HG03432 (cell line): ENCODE results near the gene CLCA1.

Experiments
- ATAC-seq: cut with Tn5 transposase; IDR thresholded peaks from one replicate; pipeline ENCODE4 v1.9.1; 2021; ENCODE audit warnings: mild to moderate bottlenecking, moderate library complexity; ENCODE audit not compliant: unreplicated experiment

The CLCA1 gene

GRCh38 chr1:86464819-86465218 lies 3.9 kb upstream of the CLCA1 start:
- no peak for ATAC-seq

GRCh38 chr1:86466109-86466844 lies 2.5 kb upstream of the CLCA1 start:
- ATAC-seq = no peak

- ATAC-seq = no peak
Observed at GRCh38 chr1:86466986-86467385, 1.7 kb upstream of the CLCA1 start.

- ATAC-seq = peak; percentile 66
Observed at GRCh38 chr1:86470859-86471258, 2.1 kb downstream of the CLCA1 start.

- ATAC-seq = no peak
Observed at GRCh38 chr1:86471291-86471690, 2.6 kb downstream of the CLCA1 start.

- ATAC-seq = no peak
Observed at GRCh38 chr1:86472152-86472551, 3.4 kb downstream of the CLCA1 start.

GRCh38 chr1:86472767-86473166 lies 4.0 kb downstream of the CLCA1 start:
- ATAC-seq = peak; percentile 42

- ATAC-seq = no peak
Observed at GRCh38 chr1:86477256-86477655, 8.5 kb downstream of the CLCA1 start.

- no peak for ATAC-seq
Observed at GRCh38 chr1:86477682-86478081, 9.0 kb downstream of the CLCA1 start.

GRCh38 chr1:86478416-86479156 lies 9.9 kb downstream of the CLCA1 start:
- no peak for ATAC-seq

- no peak for ATAC-seq
Observed at GRCh38 chr1:86481966-86482365, 13.2 kb downstream of the CLCA1 start.

GRCh38 chr1:86487131-86487810 lies 18.5 kb downstream of the CLCA1 start:
- no peak for ATAC-seq

- no peak for ATAC-seq
Observed at GRCh38 chr1:86487811-86488141, 19.0 kb downstream of the CLCA1 start.

- no peak for ATAC-seq
Observed at GRCh38 chr1:86489242-86489878, 20.6 kb downstream of the CLCA1 start.

GRCh38 chr1:86491171-86491950 lies 22.6 kb downstream of the CLCA1 start:
- no peak for ATAC-seq

GRCh38 chr1:86498281-86498680 lies 29.6 kb downstream of the CLCA1 start:
- no peak for ATAC-seq

- ATAC-seq = peak; percentile 48
Observed at GRCh38 chr1:86499987-86500593, 31.4 kb downstream of the CLCA1 start.

GRCh38 chr1:86500714-86501113 lies 32.0 kb downstream of the CLCA1 start:
- ATAC-seq = no peak

- ATAC-seq = peak; percentile 80
Observed at GRCh38 chr1:86502125-86502646, 33.5 kb downstream of the CLCA1 start.
